Mucosa of descending colon (tissue), 3 donors: ENCODE results near the gene C2orf92. TPM values are rescaled to one million over a fixed set of nuclear protein-coding genes. Genes with fewer than 3 reads are reported as not detected.
"Not testable (repeated sequence)": the region's sequence is repeated elsewhere in the genome, so short reads cannot be mapped to it uniquely, and the experiment has no call there.

Experiments used
- ATAC-seq: fragments of 200-7000 bp; cut with Tn5 transposase; one replicate; pipeline ENCODE4 v1.9.1; 2020; ENCODE audit warnings: mild to moderate bottlenecking, moderate library complexity
- DNase-seq, 3 donors: peaks; one replicate each; pipeline ENCODE4 v3.0.0-alpha.2; 2020
- H3K36me3 ChIP-seq: fragments of 200-600 bp; one replicate; pipeline ENCODE4 v1.8.0; 2021; ENCODE audit warnings: low read depth, mild to moderate bottlenecking
- H3K4me1 ChIP-seq: fragments of 200-600 bp; one replicate; pipeline ENCODE4 v1.8.0; 2021; ENCODE audit warnings: low read depth, mild to moderate bottlenecking
- H3K4me3 ChIP-seq: fragments of 200-600 bp; one replicate; pipeline ENCODE4 v1.8.0; 2021; ENCODE audit warnings: mild to moderate bottlenecking
- H3K9me3 ChIP-seq: fragments of 200-600 bp; one replicate; pipeline ENCODE4 v1.8.0; 2021; ENCODE audit warnings: mild to moderate bottlenecking
- CTCF ChIP-seq: fragments of 200-600 bp; IDR thresholded peaks from one replicate; pipeline ENCODE4 v1.8.0; 2022; ENCODE audit warnings: antibody characterized with exemption, mild to moderate bottlenecking
- intact Hi-C, 2 donors: fragments of 100-400 bp; cut with DNase I in 1 of 2; cut with micrococcal nuclease in 1 of 2; formaldehyde crosslinking; loops; one replicate each; pipeline versions ENCODE4 v1.11.0 to v1.11.1; 2022; cut with DNase I, micrococcal nuclease
- total RNA-seq, 3 donors: library from RNA; stranded (reverse); fragmentation: NEBNext Ultra II Directional in 2 of 3; extraction: Animal tissue kit (Norgen Biotek cat#: 25700) in 2 of 3; gene quantifications; one replicate each; pipeline versions ENCODE4 v1.2.1 to v1.2.4, GENCODE V29; 2021 to 2023
- donor health status: DM: no; HTN: no; CAD: no; lungs with moderate emphysema.
- donor health status: DM: no; HTN: no; CAD: no.
- donor health status: DM: no; HTN: yes; CAD: no.

Gene C2orf92
- total RNA-seq, 3 donors from 2014 or later: 8.7 to 12.5 (median 11.7) TPM

- no peak for DNase-seq
- intact Hi-C loops: no loop called here
These were observed 7.1 kb downstream of the C2orf92 start for GRCh38 chr2:97676620-97677019.

GRCh38 chr2:97677480-97677879, 8.0 kb downstream of the C2orf92 start:
- Histone ChIP-seq H3K4me1 (no peaks in the 10 kb centered on the region), H3K9me3 (no peaks in the 10 kb centered on the region)
- TF ChIP-seq CTCF: no peak

More at GRCh38 chr2:97676620-97677019, 7.1 kb downstream of the C2orf92 start:
- Histone ChIP-seq H3K4me3 (no peak overlapping the region), H3K9me3 (no peaks in the 10 kb centered on the region), H3K36me3 (no peaks in the 10 kb centered on the region), H3K4me1 (no peaks in the 10 kb centered on the region)
- no peak for TF ChIP-seq CTCF
- no peak for ATAC-seq

GRCh38 chr2:97678298-97678697, 8.8 kb downstream of the C2orf92 start:
- no peaks in the 10 kb centered on the region for H3K4me1 ChIP-seq
- H3K4me3 ChIP-seq: no peak overlapping the region
- no peaks in the 10 kb centered on the region for H3K36me3 ChIP-seq
- ATAC-seq (no peak), DNase-seq (no peak)
- intact Hi-C loops: no loop called here
- H3K9me3 ChIP-seq: no peaks in the 10 kb centered on the region
- no peak for TF ChIP-seq CTCF

More at GRCh38 chr2:97677480-97677879, 8.0 kb downstream of the C2orf92 start:
- Histone ChIP-seq H3K4me3 (no peak overlapping the region), H3K36me3 (no peaks in the 10 kb centered on the region)
- intact Hi-C loops: no loop called here
- DNase-seq: no peak
- no peak for ATAC-seq

GRCh38 chr2:97687235-97687634, 17.7 kb downstream of the C2orf92 start:
- H3K4me3 ChIP-seq, H3K4me1 ChIP-seq, ATAC-seq, H3K9me3 ChIP-seq, intact Hi-C loops, DNase-seq, H3K36me3 ChIP-seq: not testable (repeated sequence)

- no peaks in the 10 kb centered on the region for H3K36me3 ChIP-seq
- H3K4me1 ChIP-seq: no peaks in the 10 kb centered on the region
- H3K4me3 ChIP-seq: no peak overlapping the region
- no peaks in the 10 kb centered on the region for H3K9me3 ChIP-seq
- no peak for TF ChIP-seq CTCF
- intact Hi-C loops: no loop called here
- no peak for DNase-seq
- no peak for ATAC-seq
These were observed 18.7 kb downstream of the C2orf92 start for GRCh38 chr2:97688062-97688827.

- TF ChIP-seq CTCF: no peak
- Histone ChIP-seq H3K9me3 (no peaks in the 10 kb centered on the region), H3K4me3 (no peak overlapping the region), H3K36me3 (no peaks in the 10 kb centered on the region), H3K4me1 (no peaks in the 10 kb centered on the region)
- no peak for ATAC-seq
- intact Hi-C loops: loop anchor here in 1 of 2 donors (10.0 kb wide), 1 partner anchor 96 kb away; no protein-coding TSS in a partner anchor
- DNase-seq: no peak
These were observed 21.7 kb downstream of the C2orf92 start for GRCh38 chr2:97691166-97691565.
